NCI-H2227 (cell line): ENCODE results near the gene WDR1.

Source experiments
- DNase-seq: peaks from one replicate; lab custom pipeline; 2025; ENCODE audit not compliant: unreplicated experiment; lab: John Stamatoyannopoulos, UW

Gene WDR1

DNA sequence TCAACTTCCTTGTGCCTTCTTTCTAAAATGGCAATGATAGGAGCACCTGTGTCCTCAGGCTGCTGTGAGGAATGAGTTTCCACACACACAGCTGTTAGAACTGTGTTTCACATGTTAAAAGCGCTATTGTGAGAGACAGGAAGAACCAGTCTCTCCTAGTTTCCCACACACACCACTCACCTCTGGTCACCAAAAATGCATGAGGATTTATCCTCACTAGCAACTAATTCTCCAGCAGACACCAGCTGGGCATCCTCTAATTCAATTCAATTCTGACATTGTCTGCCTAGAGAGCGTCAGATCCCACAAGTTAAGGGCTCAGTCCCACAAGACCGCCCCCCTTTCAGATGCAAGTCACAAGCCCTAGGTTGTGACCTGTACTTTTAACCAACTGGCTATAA is 66.3 kb downstream of the WDR1 start:
- no peak for DNase-seq

DNA sequence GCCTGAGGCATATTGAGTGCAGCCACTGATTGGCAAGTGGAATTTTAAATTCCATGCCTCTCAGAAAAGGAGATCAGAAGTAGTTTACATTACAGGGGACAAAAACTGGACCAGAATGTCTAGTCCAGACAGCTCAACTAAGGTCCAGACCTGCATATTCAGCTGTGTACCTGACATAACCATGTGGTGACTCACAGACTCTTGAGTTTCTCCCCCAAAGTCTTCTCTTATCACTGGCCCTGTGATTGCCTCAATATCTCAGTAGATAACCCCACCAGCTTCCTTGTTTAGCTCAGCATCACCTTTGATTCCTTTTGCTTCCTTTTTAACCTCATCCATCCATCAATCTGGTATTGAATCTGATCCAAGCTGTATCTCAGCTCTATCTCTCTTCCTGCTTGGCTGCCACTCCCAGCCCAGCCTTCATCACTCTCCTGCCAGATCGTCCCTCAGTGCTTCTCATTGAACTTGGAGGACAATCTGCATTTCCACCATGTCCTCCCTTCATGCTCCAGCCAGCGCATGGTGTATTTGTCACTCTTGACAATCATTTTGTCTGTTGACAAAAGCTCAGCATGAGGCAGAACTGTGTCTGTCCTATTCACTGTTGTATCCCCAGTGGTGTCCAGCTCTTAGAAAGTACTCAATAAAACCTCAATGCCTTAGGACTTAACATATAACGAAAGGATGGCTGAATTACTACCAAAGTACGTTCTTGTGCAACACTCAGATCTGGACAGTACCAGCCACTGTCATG is 67.5 kb downstream of the WDR1 start:
- no peak for DNase-seq

DNA sequence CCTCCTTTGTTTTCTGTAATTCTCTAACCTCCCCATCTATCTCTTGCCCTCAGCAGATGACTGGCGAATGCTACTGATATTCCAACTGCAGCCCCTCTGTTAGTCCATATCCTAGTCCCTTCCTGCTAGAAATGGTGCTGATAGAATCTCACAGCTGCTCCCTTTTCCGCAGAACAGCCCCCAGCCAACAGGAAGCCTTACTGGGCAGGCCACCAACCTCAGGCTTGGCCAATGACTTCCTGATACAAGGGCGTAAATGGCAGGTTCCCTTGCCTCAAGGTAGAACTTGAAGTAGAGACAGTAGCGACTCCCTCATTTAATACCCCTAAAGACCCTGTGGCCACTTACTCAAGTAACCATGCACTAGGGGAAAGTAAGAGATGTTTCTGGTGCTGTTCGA is 68.6 kb downstream of the WDR1 start:
- no peak for DNase-seq

DNA sequence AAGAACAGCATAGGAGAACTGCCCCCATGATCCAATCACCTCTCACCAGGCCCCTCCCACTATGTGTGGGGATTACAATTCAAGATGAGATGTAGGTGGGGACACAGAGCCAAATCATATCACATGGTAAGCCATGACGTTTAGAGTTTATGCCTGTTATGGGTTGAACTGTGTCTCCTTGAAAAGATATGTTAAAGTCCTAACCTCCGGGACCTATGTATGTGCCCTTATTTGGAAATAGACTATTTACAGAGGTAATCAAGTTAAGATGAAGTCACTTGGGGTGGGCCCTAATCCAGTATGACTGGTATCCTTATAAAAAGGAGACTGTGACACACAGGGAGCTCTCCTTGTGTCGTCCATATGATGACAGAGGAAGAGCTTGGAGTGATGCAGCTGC is 70.1 kb downstream of the WDR1 start:
- DNase-seq: no peak

DNA sequence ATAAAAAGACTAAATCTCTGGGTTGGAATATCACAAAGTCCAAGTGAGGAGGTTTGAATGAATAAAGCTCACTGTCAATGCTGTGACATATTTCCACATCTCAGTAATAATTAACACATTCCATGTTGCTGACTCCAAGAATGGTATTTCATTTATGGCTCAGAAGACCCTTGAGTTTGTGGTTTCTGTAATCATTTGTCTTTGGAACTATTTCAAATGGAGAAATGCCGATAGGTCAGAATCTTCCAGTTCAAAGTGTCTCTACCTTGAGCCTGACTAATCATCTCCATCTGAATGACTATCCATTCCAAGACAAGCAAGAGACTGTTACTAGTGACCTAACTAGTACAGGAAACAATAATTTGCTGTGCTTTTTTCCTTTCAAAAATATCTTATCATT is 71.1 kb downstream of the WDR1 start:
- DNase-seq: no peak

DNA sequence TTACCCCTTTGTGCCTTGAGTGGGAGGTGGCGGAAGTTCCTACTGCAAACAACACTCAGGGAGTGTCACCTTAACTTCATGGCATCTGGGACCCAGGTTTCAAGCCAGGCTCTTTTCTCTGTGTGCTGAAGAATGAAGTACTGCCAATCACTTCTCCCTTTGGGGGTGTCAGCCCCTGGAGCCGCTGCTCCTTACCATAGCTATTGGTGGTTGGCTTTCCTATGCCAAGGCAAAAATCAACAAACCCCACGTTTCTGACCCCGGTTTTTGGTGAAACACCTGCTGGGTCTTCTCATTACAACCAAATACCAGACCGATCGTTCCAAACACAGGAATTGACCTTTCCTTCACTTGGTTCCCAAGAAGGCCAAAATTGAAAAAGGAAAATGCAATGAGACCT is 75.6 kb downstream of the WDR1 start:
- DNase-seq: no peak

DNA sequence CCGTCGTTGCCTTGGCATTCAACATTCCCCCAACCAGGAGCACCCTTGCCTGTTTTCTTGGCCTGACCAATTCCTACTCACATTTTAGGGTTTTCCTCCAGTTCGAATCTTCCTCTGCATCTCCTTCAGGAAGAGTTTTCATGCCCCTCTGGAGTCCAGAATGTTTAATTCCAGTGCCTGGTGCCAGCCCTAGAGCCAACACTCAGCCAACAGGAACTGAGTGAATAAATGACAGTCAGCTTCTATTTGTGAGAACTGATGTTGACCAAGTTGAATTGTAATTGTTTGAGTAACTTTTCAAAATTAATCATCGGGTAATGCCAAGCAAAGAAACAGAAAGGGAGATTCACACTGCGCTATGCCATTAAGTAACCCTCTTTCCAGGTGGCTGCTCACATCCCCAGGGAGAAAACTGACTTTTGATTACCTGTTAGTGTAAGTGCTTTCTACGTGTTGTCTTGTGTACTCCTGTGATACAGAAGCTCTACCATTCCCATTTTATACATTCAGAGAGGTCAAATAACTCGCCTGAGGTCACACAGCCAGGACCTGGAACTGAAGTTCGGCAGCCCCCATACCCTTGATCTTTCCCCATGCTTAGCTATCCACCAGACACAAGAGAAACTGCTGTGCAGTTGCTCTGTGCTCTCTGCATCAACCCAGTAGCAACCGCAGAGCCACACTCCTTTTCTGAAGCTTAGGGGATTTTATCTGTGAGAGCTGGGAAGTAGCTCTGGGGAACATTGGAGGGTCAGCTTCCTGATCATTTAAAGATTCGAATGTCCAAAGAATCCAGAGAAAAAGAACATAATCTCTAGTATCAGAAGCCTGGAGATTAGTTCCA is 76.3 kb downstream of the WDR1 start:
- no peak for DNase-seq

DNA sequence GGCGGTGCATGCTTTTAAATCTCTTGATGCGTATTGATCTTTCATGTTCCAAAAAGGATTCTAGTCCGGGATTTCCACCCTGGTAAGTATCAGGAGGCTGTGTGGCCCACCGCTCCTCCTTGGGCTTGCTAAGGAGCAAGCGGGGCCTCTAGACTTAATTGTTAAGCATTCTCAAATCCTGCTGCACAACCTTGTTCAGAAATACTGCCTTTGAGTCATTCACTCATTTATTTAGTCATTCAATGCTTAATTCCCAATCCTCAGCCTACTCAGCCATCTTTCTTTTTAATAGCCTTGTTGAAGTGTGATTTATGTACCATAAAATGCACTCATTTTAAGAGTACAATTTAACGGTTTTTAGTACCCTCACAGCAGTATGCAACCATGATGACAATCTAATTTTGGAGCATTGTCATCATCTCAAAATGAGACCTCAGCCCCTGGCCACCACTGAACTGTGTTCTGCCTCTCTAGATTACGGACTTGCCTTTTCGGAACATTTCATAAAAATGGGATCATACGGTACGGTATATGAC is 79.7 kb downstream of the WDR1 start:
- DNase-seq: no peak

DNA sequence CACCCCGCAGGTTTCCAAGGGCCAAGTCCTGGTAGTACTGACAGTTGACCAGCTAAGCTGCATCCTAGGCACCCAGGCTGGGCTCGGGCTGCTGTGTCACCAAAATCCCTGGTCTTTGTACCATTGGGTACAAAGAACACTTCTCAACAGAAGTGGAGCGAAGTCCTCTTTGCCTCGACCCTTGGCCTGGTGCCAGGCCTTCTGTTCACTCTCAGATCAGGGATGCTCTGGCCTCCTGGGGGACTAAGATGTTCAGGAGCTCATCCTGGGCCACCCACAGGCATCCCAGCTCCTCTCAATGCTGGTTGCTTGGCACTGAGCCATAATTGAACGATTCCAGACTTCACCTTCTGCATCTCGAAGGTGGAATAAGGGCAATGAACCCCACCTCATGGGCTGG is 81.5 kb downstream of the WDR1 start:
- no peak for DNase-seq

DNA sequence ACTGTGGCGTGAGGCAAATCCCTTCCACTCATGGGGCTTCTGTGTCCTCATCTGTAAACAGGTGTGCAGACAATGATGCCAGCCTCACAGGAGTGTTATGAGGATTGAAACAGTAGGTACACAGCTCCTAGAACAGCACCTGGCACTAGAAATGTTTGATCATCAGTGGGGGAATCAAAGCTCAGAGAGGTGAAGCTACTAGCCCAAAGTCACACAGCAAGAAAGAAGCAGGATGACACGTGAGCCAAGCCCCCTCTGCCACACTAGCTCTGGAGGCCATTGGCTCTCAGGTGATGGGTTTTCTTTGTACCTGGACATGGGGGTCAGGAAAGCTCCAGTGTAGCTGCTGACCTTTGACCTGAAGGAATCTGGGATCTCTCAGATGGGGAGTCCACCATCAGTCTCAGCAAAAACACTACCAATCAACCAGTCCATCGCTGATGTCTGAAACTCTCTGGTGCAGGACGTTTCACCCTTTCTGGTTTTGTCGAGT is 81.9 kb downstream of the WDR1 start:
- DNase-seq: no peak

DNA sequence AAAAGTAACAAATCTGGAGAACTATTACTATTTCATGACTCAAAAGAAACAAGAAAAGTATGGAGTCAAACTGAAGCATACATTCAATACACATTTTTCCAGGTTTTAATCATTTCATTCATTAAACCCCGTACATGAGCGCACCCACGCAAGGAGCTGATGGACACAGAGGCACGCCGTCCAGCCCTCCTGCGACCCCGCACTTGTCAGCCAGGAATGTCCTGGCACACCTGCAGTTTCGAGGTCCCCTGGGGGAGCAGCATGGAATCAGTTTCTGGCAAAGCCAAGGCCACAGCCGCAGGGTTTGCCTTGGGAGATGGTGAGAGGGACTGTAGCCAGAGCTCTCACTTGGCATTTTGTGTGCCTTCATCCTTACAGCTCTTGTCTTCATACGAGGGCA is 82.5 kb downstream of the WDR1 start:
- DNase-seq: no peak

DNA sequence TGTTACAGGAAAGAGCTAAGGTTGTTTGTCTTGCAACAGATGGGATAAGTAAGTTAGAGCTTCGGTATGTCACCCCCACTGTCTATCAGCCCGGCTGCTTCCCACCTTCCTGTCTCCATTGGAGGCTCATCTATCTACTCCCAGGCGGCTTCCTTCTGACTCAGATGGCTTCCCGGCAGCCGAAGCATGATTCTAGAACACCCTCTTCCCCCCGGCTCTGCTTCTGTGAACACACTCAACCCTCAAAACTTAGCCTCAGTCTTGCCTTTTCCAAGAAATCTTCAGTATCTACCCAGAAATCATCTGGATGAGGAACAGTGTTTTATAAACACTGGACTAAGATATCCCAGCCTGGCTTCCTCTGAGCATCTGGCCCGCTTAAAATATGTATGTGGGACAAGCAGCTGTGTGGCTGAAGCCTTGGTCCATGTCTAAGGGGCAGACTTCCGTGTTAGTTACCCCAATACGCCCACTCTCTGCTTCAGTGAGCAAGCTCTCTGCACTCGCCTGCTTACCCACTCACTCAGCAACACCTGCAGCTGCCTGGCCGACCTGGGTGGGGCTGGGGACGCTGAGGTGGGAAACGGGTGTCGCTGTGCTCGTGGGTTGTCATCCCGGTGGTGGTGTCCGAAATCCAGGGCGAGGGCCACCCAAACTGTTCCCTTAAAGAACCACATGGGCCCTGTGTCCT is 83.3 kb downstream of the WDR1 start:
- no peak for DNase-seq

DNA sequence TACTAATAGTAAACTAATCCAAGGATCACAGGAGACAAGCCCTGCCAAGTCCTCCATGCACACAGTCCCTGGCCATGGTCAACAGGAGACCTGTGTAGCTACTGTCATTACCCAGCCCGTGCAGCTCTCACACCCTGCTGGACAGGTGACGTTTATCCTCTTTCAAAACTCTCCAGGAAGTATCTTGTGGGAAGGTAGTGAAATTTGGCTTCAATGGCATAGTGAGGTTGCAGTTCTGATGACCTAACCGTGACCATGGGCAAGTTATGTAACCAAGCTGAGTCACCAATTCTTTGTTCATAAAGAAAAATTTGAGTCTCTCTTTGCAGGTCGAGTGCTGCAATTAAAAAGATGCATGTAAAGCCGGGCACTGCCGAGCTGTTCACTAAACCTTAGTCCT is 84.0 kb downstream of the WDR1 start:
- no peak for DNase-seq

DNA sequence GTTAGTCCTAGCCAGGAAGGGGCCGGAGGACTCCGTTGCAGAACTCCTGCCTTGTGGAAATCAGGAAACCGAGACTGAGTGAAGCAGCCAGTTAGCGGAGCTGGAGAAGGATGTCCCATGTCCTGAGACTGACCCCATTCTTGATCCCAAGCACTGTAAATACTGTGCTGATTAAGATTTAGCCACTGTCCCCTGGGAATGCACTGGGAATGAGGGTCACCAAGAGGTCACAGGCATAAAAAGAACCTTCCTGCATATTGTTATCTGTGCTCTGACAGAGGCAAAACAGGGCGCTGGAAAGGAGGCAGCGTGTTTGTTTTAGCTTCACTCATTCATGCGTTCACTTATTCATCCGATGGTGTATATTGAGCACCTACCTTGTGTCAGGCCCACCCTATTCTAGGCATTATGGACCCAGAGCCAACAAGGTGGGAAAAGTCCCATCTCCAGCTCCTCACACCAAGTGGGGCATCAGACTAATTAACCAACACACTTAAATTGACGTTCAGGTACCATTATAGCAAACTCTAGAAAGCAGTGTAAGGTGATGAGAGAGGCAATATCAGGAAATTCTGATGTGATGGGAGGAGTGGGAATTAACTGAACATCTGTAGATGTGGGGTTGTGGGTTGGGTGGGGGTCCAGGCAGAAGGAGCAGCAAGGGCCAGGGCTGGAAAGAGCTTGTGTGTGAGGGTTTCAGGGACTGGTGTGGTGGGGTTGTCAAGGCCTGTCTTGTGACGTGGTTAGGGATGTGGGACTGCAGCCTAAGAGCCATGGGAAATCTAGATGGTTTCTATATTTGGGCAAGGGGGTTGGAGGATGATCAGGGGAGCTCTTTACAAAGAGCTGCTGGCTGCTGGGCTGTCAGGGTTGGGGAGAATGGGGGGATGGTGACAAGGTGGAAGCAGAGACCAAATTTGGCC is 84.7 kb downstream of the WDR1 start:
- DNase-seq: no peak

DNA sequence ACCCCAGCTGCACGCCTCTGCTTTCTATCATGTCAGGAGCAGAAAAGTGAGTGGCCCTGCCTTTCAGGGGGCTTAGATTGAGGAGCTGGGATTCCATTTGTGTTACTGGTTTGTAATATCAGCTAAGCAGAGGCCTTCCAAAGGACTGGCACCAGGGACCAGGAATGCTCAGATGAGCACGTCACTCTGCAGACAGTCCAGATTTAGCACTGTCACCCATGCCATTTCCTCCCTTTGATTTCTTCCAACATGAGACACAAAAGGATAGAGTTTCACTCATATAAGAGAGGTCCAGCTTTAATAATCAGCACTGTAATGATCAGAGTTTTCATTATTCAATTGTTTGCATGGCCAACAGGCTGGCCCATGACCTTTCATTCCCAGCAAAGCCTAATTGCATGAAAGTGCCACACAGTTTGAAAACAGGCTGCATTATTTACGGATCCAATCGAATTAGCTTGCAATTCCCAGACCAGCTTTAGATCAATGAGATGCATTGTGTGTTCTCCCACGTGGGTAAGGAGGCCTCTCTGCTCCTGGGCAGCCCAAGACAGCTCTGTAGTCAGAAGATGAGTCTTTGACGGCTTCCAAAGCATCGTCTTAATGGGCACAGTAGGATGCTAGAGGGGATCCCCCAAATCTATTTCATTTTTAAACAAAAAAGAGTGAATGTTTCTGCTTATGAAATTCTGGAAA is 85.5 kb downstream of the WDR1 start:
- DNase-seq: no peak

DNA sequence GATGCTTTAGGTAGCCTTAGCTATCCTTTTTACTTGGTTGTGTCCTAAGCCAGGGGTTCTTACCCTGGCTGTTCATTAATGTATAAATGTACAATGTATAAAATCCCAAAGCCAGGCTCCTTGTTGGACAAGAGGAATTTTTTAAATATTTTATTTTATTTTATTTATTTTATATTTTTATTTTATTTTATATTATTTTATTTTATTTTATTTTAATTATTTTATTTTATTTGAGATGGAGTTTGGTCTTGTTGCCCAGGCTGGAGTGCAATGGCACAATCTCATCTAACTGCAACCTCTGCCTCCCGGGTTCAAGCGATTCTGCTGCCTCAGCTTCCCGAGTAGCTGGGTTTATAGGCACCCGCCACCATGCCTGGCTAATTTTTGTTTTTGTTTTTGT is 87.2 kb downstream of the WDR1 start:
- no peak for DNase-seq

DNA sequence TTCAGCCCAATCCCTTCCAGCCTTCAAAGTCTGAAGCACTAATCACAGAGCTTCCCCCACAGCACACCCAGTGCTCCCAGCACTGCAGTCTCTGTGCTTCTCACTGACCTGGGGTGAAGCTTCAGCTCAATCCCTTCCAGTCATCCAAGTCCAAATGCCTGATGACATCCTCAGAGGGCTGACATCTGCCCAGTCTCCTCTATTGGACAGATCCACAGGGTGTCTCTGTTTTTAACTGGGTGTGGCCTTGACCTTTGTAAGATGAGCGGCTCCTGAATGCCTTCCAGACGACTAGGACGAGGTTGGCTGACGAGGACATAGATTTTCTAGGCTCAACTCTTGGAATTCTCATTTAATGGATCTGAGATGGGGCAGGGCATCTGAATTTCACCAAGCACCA is 87.7 kb downstream of the WDR1 start:
- DNase-seq: no peak

DNA sequence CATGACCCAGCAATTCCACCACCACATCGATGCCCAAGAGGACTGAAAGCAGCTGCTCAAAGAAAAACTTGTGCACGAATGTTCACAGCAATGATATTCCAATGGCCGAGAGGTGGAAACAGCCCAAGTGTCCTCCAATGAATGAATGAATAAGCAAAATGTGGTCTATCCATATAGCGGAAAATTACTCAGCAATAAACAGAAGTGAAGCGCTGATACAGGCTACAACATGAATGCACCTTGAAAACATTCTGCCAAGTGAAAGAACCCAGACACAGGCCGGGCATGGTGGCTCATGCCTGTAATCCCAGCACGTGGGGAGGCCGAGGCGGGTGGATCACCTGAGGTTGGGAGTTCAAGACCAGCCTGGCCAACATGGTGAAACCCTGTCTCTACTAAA is 90.1 kb downstream of the WDR1 start:
- no peak for DNase-seq

DNA sequence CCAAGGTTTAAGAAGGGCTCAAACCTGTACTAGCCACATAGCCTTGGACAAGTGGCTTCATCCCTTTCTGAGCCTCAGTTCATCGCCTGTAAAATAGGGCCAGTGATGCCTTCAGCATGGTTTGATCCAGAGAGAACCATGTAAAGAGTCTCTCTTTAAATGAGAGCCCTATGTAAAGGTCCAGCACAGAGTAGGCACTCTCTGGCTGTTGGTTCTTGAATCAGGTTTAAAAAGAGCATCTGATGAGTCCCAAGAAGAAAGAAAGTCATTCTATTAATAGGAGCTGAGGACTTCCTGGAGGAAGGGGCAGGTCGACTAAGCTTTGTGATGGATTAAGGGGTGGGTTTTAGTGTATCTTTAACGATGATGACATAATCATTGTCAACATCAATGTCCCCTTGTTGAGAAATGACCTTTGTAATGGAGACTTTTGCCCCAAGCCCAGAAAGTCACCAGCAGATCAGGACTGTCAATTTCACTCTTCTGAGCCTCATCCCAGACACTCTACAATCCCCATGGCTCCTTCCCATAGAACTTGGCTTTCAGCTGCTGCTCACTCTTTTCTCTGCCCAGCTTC is 91.3 kb downstream of the WDR1 start:
- DNase-seq: no peak
